WERI-Rb-1 (cell line): ENCODE measurements around the gene DBH.

ENCODE experiments used
- DNase-seq: peaks from one replicate; pipeline ENCODE4 v3.0.0-alpha.2; 2020
- H3K27ac ChIP-seq: fragments of 250-450 bp; sonication (Bioruptor Pico); 2 replicates; pipeline ENCODE4 v1.5.1; 2020; ENCODE audit warnings: mild to moderate bottlenecking, moderate library complexity
- H3K27me3 ChIP-seq: fragments of 250-450 bp; sonication (Bioruptor Pico); 2 replicates; pipeline ENCODE4 v1.5.1; 2021; ENCODE audit warnings: mild to moderate bottlenecking, low read depth, moderate library complexity; ENCODE audit not compliant: insufficient read depth, severe bottlenecking
- H3K36me3 ChIP-seq: fragments of 250-450 bp; sonication (Bioruptor Pico); 2 replicates; pipeline ENCODE4 v1.5.1; 2020; ENCODE audit warnings: mild to moderate bottlenecking, moderate library complexity
- H3K4me3 ChIP-seq: 2 replicates; pipeline ENCODE4 v1.5.1; 2011; ENCODE audit warnings: low read depth, mild to moderate bottlenecking, control low read depth, low read length
- H3K9me3 ChIP-seq: fragments of 250-450 bp; sonication (Bioruptor Pico); 2 replicates; pipeline ENCODE4 v1.5.1; 2021; ENCODE audit warnings: mild to moderate bottlenecking, moderate library complexity; ENCODE audit not compliant: severe bottlenecking
- TF ChIP-seq, protein P1 (sequence below): IDR thresholded peaks from 2 replicates; pipeline ENCODE4 v1.5.1; 2011; ENCODE audit warnings: low read depth, mild to moderate bottlenecking, control low read depth, inconsistent platforms, low read length

DBH gene

DNA sequence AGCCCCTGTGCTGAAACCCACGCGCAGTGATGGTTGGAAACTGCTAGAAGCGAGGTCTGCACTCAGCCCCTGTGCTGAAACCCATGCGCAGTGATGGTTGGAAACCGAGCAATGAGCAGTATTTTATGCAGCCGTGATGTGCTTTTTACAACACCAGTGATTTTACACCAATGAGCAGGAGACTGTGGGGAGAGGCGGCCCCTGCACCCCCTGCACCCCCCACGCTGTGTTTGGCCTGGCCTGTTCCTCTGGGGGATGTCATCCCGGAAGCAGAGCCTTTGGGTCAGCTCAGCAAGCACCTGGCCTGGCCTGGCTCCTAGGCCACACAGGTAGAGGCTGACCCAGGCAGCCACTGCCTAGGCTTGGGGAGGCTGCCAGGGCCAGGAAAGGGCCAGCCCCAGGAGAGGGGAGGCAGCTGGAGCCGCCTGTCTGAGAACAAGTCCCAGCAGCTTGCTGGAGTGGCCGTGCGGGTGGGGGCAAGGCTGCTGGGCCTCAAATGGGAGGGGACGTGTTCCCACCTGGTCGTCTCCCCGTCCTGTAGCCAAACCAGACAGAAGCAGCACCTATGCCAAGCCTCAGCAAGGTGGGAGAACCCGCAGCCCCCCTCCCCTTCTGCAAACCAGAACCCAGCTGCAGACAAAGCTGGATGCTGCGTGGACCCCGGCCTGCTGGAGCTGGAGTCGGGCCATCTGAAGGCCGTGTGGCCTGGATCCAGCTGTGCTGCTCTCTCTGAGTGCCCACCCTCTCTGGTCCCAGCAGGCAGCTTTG, 46.8 kb downstream of the DBH start:
- no peaks in the 10 kb centered on the region for H3K9me3 ChIP-seq
- no peak for DNase-seq
- TF ChIP-seq, protein P1, sequence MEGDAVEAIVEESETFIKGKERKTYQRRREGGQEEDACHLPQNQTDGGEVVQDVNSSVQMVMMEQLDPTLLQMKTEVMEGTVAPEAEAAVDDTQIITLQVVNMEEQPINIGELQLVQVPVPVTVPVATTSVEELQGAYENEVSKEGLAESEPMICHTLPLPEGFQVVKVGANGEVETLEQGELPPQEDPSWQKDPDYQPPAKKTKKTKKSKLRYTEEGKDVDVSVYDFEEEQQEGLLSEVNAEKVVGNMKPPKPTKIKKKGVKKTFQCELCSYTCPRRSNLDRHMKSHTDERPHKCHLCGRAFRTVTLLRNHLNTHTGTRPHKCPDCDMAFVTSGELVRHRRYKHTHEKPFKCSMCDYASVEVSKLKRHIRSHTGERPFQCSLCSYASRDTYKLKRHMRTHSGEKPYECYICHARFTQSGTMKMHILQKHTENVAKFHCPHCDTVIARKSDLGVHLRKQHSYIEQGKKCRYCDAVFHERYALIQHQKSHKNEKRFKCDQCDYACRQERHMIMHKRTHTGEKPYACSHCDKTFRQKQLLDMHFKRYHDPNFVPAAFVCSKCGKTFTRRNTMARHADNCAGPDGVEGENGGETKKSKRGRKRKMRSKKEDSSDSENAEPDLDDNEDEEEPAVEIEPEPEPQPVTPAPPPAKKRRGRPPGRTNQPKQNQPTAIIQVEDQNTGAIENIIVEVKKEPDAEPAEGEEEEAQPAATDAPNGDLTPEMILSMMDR, result no peak
- H3K27ac ChIP-seq, result no peak overlapping the region; the same call in 1 of the 2 replicates
- no peak overlapping the region for H3K4me3 ChIP-seq
- H3K36me3 ChIP-seq, result peaks cover 90% of the 10 kb centered on the region
- H3K27me3 ChIP-seq, result no peaks in the 10 kb centered on the region

DNA sequence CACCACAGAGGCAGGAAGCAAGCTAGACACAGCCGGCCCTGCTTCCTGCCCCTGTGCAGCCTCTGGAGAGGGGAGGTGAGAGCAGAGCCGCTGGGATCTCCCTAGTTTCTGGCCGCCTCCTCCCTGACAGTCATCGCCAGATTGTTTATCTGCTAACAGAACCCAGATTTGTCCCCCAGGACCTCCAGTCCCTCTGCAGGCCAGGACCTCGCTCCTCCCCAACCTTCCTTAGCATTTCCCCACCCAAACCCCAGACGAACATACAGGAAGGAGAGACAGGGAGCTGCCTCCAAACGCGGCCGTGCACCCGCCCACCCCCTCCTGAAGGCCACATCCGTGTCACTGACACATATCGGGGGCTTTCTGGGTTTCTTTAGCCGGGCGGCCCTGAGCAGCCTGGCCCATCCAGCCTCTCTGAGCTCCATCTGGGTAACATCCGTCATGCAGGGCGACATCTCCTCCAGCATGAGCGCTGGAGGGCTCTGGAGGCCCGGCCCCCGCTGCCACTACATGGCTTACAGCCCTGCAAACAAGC, 47.5 kb downstream of the DBH start:
- no peak for DNase-seq

DNA sequence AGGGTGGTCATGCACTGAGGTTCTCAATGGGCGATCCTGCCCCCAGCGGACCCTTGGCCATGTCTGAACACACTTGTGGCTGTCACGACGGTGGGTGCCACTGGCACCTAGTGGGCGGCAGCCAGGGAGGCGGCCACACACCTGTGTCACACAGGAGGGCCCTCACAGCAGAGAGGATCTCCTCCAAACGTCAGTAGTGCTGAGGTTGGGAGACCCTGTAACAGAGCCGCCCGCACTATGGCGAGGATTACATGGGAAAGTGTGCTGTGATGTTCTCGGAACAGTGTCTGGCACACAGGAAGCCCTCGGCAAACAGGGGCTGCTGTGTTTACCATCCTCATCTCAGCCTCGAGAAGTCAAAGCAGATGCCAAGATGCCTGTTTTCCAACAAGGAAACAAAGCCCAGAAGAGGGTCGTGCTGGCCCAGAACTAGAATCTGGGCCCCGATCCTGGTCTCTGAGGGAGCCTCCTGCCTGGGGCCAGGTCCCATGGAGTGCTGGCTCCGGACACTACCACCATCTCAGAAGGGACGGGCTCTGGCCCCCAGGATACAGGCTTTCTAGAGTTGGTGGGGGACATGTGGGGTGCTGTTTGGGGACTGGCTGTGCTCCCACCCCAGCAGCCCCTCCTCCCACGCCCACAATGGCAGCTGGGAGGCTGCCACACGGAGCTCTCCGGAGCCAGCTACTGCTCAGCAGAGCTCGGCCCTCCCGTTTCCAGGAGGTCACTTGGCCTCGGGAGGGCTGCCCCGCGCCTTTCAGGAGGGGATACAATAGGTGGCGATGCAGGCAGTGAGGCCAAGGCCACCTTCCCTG, 48.2 kb downstream of the DBH start:
- no peak for DNase-seq
- H3K36me3 ChIP-seq, result peaks cover 87% of the 10 kb centered on the region
- H3K9me3 ChIP-seq, result no peaks in the 10 kb centered on the region
- no peak overlapping the region for H3K4me3 ChIP-seq
- H3K27ac ChIP-seq, result no peak overlapping the region; the same call in 1 of the 2 replicates
- H3K27me3 ChIP-seq, result no peaks in the 10 kb centered on the region
- TF ChIP-seq, protein P1, result no peak

More for the DNA sequence above, 47.5 kb downstream of the DBH start:
- H3K36me3 ChIP-seq, result peaks cover 87% of the 10 kb centered on the region
- H3K27ac ChIP-seq, result no peak overlapping the region; the same call in 1 of the 2 replicates
- no peaks in the 10 kb centered on the region for H3K27me3 ChIP-seq
- no peak overlapping the region for H3K4me3 ChIP-seq
- TF ChIP-seq, protein P1, result no peak
- no peaks in the 10 kb centered on the region for H3K9me3 ChIP-seq

DNA sequence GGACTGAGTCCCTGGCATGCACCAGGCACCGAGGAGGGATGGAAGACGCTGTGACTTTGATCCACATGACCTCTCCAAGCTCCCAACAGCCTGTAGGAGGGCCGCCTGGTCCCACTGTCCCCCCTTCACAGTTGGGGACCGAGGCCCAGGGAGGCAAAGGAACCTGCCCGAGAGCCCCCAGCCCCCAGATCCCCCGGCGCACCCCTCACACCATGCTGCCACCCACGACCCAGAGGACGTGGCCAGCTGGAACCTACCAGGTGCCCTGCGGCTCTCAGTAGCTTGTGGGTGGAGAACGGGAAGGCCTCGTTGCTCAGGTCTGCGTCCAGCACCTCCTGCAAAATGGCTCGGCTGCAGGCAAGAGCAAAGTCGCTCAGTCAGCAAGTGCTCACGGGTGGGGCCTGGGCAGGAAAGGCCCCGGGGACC, 48.8 kb downstream of the DBH start:
- TF ChIP-seq, protein P1, result no peak
- no peaks in the 10 kb centered on the region for H3K9me3 ChIP-seq
- H3K36me3 ChIP-seq, result peaks cover 90% of the 10 kb centered on the region
- H3K4me3 ChIP-seq, result no peak overlapping the region
- no peak for DNase-seq
- H3K27me3 ChIP-seq, result no peaks in the 10 kb centered on the region
- no peak overlapping the region for H3K27ac ChIP-seq

DNA sequence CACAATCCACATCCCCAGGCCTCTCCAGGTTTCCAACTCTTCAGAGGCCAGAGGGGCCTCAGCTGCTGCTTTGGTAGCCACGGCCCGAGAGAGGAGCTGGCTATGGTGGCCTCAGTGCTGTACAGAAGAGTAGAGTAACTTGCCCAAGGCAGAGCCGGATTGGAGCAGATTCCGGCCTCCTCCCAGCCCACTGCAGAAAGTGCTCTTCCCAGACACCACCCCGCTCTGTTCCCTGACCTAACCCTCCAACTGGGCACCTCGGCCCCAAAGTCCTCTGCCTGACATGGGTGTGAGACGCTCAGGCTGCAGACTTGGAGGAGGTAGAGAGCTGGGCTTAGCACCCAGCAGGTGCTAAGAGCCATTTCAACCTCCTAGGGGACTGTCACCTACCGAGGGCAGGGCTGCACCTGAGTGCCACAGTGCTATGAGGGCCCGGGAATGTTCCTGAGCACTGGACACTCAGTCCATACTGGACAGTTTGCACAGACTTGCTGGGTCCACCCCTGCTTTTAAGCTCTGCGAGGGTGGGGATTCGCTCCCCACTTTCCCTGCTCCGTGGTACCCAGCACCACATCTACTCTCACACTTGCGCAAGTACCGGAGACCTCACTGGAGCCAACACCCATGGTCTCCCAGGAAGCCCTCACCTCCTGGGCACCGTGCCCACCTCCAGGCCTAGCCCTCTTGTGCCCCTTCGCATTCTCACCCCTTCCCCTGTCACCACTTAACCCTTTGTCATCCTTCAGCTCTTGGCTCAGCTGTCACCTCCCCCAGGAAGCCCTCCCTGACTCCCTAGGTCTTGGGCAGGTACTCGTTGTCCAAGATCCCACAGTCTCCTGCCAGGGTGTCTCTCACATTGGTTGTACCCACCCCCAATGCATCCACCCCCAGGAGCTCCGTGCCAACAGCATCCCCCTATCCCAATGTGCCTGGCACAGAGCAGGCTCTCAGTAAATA, 49.8 kb downstream of the DBH start:
- Histone ChIP-seq H3K9me3 (no peaks in the 10 kb centered on the region), H3K36me3 (peaks cover 90% of the 10 kb centered on the region), H3K4me3 (no peak overlapping the region), H3K27ac (peak overlapping the region; percentile 29; the same call in 1 of the 2 replicates), H3K27me3 (no peaks in the 10 kb centered on the region)
- TF ChIP-seq, protein P1, result no peak
- no peak for DNase-seq
